Measurements from ENCODE around the gene FKBP1B.

Gene FKBP1B

DNA sequence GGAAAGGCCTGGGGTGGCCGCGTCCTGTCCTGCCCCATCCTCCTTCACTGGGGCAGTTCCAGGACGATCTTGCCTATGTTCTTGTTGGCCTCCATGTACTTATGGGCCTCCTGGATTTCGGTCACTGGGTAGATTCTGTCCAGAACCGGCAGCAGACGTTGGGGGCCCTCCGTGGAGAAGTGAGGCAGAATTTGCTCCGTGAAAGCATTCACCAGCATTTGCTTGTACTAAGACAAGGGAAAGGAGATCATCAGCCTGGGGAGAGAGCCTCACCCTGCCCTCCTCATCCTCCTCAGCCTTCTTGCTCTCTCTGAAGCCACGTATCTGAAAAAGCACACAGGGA lies 28.0 kb downstream of the FKBP1B start:
- POLR2A ChIA-PET, result interaction anchor here (0.6 to 2.3 kb wide), 6 partner anchors 19 to 253 kb away, joined by 3 to 41 read pairs (median 8); partner anchors contain the start of genes ATAD2B and WDCP
- CTCF ChIA-PET, result interaction anchor here (0.6 kb wide), 1 partner anchor 152 kb away, joined by 4 read pairs; no protein-coding TSS in a partner anchor
- H3K36me3 ChIP-seq (ENCODE audit: control insufficient read depth in 2 of 2, insufficient read depth in 1 of 2, low read length in 2 of 2), result peaks cover 15 to 53% of the 10 kb centered on the region in 2 experiments
- TF ChIP-seq, protein P1, sequence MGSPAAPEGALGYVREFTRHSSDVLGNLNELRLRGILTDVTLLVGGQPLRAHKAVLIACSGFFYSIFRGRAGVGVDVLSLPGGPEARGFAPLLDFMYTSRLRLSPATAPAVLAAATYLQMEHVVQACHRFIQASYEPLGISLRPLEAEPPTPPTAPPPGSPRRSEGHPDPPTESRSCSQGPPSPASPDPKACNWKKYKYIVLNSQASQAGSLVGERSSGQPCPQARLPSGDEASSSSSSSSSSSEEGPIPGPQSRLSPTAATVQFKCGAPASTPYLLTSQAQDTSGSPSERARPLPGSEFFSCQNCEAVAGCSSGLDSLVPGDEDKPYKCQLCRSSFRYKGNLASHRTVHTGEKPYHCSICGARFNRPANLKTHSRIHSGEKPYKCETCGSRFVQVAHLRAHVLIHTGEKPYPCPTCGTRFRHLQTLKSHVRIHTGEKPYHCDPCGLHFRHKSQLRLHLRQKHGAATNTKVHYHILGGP (tag by site-specific recombination; IDR thresholded peaks at IDR 0.05), result no peak
- TF ChIP-seq ZNF335 (tag by site-specific recombination; conservative IDR thresholded peaks at IDR 0.05) (peak; percentile 35; the same call in 1 of the 2 replicates), GLIS1 (tag by site-specific recombination; IDR thresholded peaks at IDR 0.05) (no peak), PRDM1 (tag by site-specific recombination; IDR thresholded peaks at IDR 0.05) (peak; percentile 29; the same call in 1 of the 2 replicates)
- TF ChIP-seq, protein P2, sequence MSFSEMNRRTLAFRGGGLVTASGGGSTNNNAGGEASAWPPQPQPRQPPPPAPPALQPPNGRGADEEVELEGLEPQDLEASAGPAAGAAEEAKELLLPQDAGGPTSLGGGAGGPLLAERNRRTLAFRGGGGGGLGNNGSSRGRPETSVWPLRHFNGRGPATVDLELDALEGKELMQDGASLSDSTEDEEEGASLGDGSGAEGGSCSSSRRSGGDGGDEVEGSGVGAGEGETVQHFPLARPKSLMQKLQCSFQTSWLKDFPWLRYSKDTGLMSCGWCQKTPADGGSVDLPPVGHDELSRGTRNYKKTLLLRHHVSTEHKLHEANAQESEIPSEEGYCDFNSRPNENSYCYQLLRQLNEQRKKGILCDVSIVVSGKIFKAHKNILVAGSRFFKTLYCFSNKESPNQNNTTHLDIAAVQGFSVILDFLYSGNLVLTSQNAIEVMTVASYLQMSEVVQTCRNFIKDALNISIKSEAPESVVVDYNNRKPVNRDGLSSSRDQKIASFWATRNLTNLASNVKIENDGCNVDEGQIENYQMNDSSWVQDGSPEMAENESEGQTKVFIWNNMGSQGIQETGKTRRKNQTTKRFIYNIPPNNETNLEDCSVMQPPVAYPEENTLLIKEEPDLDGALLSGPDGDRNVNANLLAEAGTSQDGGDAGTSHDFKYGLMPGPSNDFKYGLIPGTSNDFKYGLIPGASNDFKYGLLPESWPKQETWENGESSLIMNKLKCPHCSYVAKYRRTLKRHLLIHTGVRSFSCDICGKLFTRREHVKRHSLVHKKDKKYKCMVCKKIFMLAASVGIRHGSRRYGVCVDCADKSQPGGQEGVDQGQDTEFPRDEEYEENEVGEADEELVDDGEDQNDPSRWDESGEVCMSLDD (tag by site-specific recombination; IDR thresholded peaks at IDR 0.05), result no peak
- peak overlapping the region; percentile 47; the same call in 1 of the 2 replicates for H3K27ac ChIP-seq (ENCODE audit: extremely low read depth, low read depth, low read length)
- no peaks in the 10 kb centered on the region for H3K9me3 ChIP-seq (ENCODE audit: control insufficient read depth, insufficient read depth, low read depth, low read length)
- peaks cover 7% of the 10 kb centered on the region; the same call in 1 of the 2 replicates for H3K4me1 ChIP-seq (ENCODE audit: control insufficient read depth, insufficient read depth, low read length)
- peak overlapping the region; percentile 95 for H3K4me3 ChIP-seq (ENCODE audit: low read depth, low read length)

DNA sequence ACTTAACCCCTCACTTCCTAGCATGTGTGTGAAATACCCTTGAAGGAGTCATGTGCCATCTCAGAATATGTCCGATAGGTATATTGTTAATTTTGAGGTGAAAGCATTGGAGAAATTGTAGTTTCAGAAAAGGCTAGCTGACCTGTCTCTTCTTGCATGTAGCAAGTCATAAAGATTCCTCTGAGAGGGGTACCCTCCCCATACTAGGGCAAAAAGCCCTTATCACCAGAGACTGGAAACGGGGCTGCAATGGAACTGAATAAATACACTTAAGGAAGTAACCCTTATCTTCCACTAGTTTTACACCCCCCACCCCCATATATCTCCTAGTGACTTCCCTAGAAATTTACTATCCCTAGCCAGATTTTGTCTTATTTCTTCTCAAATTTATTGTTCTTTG lies 28.3 kb downstream of the FKBP1B start:
- Histone ChIP-seq H3K4me1 (ENCODE audit: control insufficient read depth, insufficient read depth, low read length) (peaks cover 7% of the 10 kb centered on the region; the same call in 1 of the 2 replicates), H3K27ac (ENCODE audit: extremely low read depth, low read depth, low read length) (peak overlapping the region; percentile 47; the same call in 1 of the 2 replicates), H3K9me3 (ENCODE audit: control insufficient read depth, insufficient read depth, low read depth, low read length) (no peaks in the 10 kb centered on the region), H3K4me3 (ENCODE audit: low read depth, low read length) (no peak overlapping the region), H3K36me3 (ENCODE audit: control insufficient read depth in 2 of 2, insufficient read depth in 1 of 2, low read length in 2 of 2) (peaks cover 15 to 53% of the 10 kb centered on the region in 2 experiments)
- POLR2A ChIA-PET, result interaction anchor here (1.2 to 2.3 kb wide), 2 partner anchors 31 to 284 kb away, joined by 4 to 41 read pairs; partner anchors contain the start of gene WDCP
- TF ChIP-seq, protein P3, sequence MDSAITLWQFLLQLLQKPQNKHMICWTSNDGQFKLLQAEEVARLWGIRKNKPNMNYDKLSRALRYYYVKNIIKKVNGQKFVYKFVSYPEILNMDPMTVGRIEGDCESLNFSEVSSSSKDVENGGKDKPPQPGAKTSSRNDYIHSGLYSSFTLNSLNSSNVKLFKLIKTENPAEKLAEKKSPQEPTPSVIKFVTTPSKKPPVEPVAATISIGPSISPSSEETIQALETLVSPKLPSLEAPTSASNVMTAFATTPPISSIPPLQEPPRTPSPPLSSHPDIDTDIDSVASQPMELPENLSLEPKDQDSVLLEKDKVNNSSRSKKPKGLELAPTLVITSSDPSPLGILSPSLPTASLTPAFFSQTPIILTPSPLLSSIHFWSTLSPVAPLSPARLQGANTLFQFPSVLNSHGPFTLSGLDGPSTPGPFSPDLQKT (IDR thresholded peaks at IDR 0.05; ENCODE audit: borderline replicate concordance, low read depth, low read length), result no peak
- TF ChIP-seq GLIS1 (tag by site-specific recombination; IDR thresholded peaks at IDR 0.05), result no peak
- CTCF ChIA-PET, result interaction anchor here (0.6 to 1.6 kb wide), 2 partner anchors 152 to 153 kb away, joined by 4 to 5 read pairs; partner anchors contain the start of gene ATAD2B

DNA sequence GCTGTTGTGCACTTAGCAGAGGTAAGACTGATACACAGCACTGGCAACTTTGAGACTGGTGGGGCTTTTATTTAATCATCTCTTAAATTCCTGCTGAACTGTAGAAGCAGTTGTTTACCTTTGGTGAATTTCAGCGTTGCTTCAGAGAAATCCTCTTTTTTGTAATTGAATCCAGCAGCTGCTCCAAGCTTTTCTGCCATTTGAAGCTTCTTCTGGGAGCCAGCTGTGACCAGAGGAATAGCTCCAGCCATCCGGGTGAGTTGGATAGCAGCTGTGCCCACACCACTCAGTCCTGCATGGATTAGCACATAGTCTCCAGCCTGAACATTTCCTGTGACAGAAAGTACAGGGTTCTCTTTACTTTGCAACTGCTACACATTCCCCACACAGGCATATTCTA lies 31.2 kb downstream of the FKBP1B start:
- TF ChIP-seq ZNF785 (tag by site-specific recombination; IDR thresholded peaks at IDR 0.05) (no peak), ZNF549 (tag by site-specific recombination; IDR thresholded peaks at IDR 0.05) (no peak), ZFP3 (tag by site-specific recombination; IDR thresholded peaks at IDR 0.05; ENCODE audit: low read depth) (no peak), ZNF776 (tag by site-specific recombination; IDR thresholded peaks at IDR 0.05; ENCODE audit: borderline replicate concordance) (no peak), ZNF521 (tag by site-specific recombination; IDR thresholded peaks at IDR 0.05) (no peak), ZNF341 (tag by site-specific recombination; IDR thresholded peaks at IDR 0.05; ENCODE audit: low read depth) (no peak), ZFP69B (tag by site-specific recombination; IDR thresholded peaks at IDR 0.05) (no peak), GLIS1 (tag by site-specific recombination; IDR thresholded peaks at IDR 0.05) (no peak), ZNF76 (tag by site-specific recombination; IDR thresholded peaks at IDR 0.05; ENCODE audit: borderline replicate concordance, low read depth) (no peak), ZNF473 (tag by site-specific recombination; IDR thresholded peaks at IDR 0.05) (no peak), SP7 (tag by site-specific recombination; IDR thresholded peaks at IDR 0.05) (no peak)
- TF ChIP-seq, protein P4, sequence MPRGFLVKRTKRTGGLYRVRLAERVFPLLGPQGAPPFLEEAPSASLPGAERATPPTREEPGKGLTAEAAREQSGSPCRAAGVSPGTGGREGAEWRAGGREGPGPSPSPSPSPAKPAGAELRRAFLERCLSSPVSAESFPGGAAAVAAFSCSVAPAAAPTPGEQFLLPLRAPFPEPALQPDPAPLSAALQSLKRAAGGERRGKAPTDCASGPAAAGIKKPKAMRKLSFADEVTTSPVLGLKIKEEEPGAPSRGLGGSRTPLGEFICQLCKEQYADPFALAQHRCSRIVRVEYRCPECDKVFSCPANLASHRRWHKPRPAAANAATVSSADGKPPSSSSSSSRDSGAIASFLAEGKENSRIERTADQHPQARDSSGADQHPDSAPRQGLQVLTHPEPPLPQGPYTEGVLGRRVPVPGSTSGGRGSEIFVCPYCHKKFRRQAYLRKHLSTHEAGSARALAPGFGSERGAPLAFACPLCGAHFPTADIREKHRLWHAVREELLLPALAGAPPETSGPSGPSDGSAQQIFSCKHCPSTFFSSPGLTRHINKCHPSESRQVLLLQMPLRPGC (tag by site-specific recombination; IDR thresholded peaks at IDR 0.05), result no peak
- TF ChIP-seq, protein P5, sequence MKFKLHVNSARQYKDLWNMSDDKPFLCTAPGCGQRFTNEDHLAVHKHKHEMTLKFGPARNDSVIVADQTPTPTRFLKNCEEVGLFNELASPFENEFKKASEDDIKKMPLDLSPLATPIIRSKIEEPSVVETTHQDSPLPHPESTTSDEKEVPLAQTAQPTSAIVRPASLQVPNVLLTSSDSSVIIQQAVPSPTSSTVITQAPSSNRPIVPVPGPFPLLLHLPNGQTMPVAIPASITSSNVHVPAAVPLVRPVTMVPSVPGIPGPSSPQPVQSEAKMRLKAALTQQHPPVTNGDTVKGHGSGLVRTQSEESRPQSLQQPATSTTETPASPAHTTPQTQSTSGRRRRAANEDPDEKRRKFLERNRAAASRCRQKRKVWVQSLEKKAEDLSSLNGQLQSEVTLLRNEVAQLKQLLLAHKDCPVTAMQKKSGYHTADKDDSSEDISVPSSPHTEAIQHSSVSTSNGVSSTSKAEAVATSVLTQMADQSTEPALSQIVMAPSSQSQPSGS (tag by site-specific recombination; IDR thresholded peaks at IDR 0.05; ENCODE audit: low read depth), result no peak
- POLR2A ChIA-PET, result no interaction called here
- Histone ChIP-seq H3K9me3 (ENCODE audit: control insufficient read depth, insufficient read depth, low read depth, low read length) (no peaks in the 10 kb centered on the region), H3K4me3 (ENCODE audit: low read depth, low read length) (no peak overlapping the region), H3K27ac (ENCODE audit: extremely low read depth, low read depth, low read length) (no peak overlapping the region), H3K36me3 (ENCODE audit: control insufficient read depth in 2 of 2, insufficient read depth in 1 of 2, low read length in 2 of 2) (peaks cover 3 to 43% of the 10 kb centered on the region in 2 experiments; a peak in 2 of 3 replicates), H3K4me1 (ENCODE audit: control insufficient read depth, insufficient read depth, low read length) (0 out of 2 replicates have a peak, but pooled peaks cover 3% of the 10 kb centered on the region)
- CTCF ChIA-PET, result no interaction called here

Data from HEK293 (cell line).